Ishikawa (cell line): ENCODE data around the gene GGCX.

ENCODE experiments used
- CEBPB ChIP-seq: IDR thresholded peaks from 2 replicates; pipeline ENCODE4 v1.6.1; 2012
- CREB1 ChIP-seq: IDR thresholded peaks from 2 replicates; pipeline ENCODE4 v1.6.1; 2012; ENCODE audit warnings: low read depth
- EGR1 ChIP-seq: IDR thresholded peaks from 2 replicates; pipeline ENCODE4 v1.6.1; 2012
- EP300 ChIP-seq: IDR thresholded peaks from 2 replicates; pipeline ENCODE4 v1.6.1; 2012; ENCODE audit warnings: borderline replicate concordance
- FOXM1 ChIP-seq: IDR thresholded peaks from 2 replicates; pipeline ENCODE4 v1.6.1; 2012; ENCODE audit warnings: low read depth, borderline replicate concordance
- RAD21 ChIP-seq: IDR thresholded peaks from 2 replicates; pipeline ENCODE4 v1.6.1; 2012; ENCODE audit warnings: low read depth
- TAF1 ChIP-seq: IDR thresholded peaks from 2 replicates; pipeline ENCODE4 v1.6.1; 2012; ENCODE audit warnings: low read depth, mild to moderate bottlenecking
- TCF12 ChIP-seq: IDR thresholded peaks from 2 replicates; pipeline ENCODE4 v1.6.1; 2012; ENCODE audit warnings: low read depth
- TEAD4 ChIP-seq: IDR thresholded peaks from 2 replicates; pipeline ENCODE4 v1.6.1; 2012
- YY1 ChIP-seq: IDR thresholded peaks from 2 replicates; pipeline ENCODE4 v1.6.1; 2012; ENCODE audit warnings: low read depth
- TF ChIP-seq, protein P1 (sequence below): IDR thresholded peaks from 2 replicates; pipeline ENCODE4 v1.6.1; 2012
- TF ChIP-seq, protein P2 (sequence below): IDR thresholded peaks from 2 replicates; pipeline ENCODE4 v1.6.1; 2012; ENCODE audit warnings: low read depth, mild to moderate bottlenecking

DNA sequence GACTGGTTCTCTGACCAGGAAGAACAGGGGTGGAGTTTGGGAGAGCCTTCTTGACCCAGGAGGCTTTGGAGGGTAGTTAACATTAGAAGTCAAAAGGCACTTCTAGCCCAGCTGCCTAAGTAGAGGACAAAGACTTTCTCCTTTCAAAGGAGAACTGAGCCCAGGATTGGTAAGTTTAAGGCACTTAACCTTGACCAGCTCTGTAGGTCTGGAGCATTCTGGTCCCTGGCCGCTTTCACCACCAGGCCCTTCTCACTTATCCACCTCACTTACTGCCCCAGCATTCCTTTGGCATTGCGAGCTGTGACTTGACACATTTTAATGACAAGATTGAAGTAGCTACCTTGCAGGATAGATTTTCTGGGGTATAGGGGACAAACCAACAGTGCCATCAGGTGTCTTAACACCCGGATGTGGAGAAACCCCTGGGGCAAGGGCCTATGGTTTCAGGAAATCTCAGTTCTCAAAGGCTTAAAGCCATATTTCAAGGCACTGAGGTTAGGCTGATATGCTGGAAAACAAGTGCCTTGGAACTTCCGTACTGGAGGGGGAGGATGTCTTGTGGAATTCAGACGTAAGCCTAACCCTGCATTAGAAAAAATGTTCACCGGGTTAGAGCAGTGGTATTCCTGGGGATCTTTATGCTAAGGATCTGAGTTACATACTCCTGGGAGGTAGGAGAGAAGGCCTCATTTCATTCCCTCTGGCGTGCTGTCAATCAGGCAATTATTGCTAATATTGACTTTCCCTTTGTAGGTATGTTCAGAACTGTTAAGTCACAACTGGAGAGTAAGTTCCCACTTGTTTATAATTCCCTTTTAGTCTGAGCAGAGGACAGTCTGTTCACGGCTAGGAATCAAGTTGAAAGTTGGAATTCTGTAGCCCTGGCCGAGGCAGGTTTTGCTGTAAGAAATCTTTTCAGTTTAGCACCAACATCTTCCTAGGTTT lies 46.2 kb upstream of the GGCX start:
- TF ChIP-seq CREB1 (no peak), EP300 (no peak), RAD21 (no peak), TAF1 (no peak), EGR1 (no peak), TCF12 (no peak), CEBPB (no peak), YY1 (no peak), TEAD4 (no peak), FOXM1 (no peak)
- TF ChIP-seq, protein P1, sequence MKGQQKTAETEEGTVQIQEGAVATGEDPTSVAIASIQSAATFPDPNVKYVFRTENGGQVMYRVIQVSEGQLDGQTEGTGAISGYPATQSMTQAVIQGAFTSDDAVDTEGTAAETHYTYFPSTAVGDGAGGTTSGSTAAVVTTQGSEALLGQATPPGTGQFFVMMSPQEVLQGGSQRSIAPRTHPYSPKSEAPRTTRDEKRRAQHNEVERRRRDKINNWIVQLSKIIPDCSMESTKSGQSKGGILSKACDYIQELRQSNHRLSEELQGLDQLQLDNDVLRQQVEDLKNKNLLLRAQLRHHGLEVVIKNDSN: no peak
- TF ChIP-seq, protein P2, sequence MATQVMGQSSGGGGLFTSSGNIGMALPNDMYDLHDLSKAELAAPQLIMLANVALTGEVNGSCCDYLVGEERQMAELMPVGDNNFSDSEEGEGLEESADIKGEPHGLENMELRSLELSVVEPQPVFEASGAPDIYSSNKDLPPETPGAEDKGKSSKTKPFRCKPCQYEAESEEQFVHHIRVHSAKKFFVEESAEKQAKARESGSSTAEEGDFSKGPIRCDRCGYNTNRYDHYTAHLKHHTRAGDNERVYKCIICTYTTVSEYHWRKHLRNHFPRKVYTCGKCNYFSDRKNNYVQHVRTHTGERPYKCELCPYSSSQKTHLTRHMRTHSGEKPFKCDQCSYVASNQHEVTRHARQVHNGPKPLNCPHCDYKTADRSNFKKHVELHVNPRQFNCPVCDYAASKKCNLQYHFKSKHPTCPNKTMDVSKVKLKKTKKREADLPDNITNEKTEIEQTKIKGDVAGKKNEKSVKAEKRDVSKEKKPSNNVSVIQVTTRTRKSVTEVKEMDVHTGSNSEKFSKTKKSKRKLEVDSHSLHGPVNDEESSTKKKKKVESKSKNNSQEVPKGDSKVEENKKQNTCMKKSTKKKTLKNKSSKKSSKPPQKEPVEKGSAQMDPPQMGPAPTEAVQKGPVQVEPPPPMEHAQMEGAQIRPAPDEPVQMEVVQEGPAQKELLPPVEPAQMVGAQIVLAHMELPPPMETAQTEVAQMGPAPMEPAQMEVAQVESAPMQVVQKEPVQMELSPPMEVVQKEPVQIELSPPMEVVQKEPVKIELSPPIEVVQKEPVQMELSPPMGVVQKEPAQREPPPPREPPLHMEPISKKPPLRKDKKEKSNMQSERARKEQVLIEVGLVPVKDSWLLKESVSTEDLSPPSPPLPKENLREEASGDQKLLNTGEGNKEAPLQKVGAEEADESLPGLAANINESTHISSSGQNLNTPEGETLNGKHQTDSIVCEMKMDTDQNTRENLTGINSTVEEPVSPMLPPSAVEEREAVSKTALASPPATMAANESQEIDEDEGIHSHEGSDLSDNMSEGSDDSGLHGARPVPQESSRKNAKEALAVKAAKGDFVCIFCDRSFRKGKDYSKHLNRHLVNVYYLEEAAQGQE: no peak
